SK-N-SH (cell line): Measurements from ENCODE around the gene RTP2. TPM values are rescaled to one million over a fixed set of nuclear protein-coding genes. Genes with fewer than 3 reads are reported as not detected.

Experiments
- CTCF ChIA-PET: fragments of 300-600, 350-600 bp; formaldehyde crosslinking; extraction: SDS; loops from one replicate; lab custom pipeline; 2021; lab: Yijun Ruan, JAX
- POLR2A ChIA-PET: fragments of 350-600 bp; sonication (Branson Sonifier 250); formaldehyde crosslinking; extraction: SDS; loops from one replicate; lab custom pipeline; 2020; ENCODE audit warnings: antibody characterized with exemption, inconsistent platforms; lab: Yijun Ruan, JAX
- DNase-seq: peaks from one replicate; pipeline ENCODE4 v3.0.0; 2012
- H2AFZ ChIP-seq: fragments of 200-600 bp; sonication (generic); 2 replicates; pipeline ENCODE4 v1.8.1; 2016; ENCODE audit warnings: antibody characterized with exemption, mild to moderate bottlenecking, low read depth
- H3F3A ChIP-seq: fragments of 200-600 bp; sonication (generic); replicated peaks from 2 replicates; pipeline ENCODE3; 2016; ENCODE audit warnings: antibody characterized with exemption, mild to moderate bottlenecking; ENCODE audit not compliant: insufficient read depth
- H3K27ac ChIP-seq, 2 experiments: fragments of 200-500 bp in 1 of 2; fragments of 200-600 bp in 1 of 2; sonication (Bioruptor generic) in 1 of 2; sonication (generic), shearing (Covaris generic) in 1 of 2; 2 replicates each; pipeline versions ENCODE4 v1.5.1 to v1.6.1; 2014 to 2016; ENCODE audit warnings: low read depth in 2 of 2, inconsistent platforms in 1 of 2, low read length in 1 of 2, mild to moderate bottlenecking in 1 of 2, mixed read lengths in 1 of 2
- H3K27me3 ChIP-seq: fragments of 200-600 bp; sonication (generic), shearing (Covaris generic); 2 replicates; pipeline ENCODE4 v1.6.1; 2016; ENCODE audit warnings: mixed run types; ENCODE audit not compliant: insufficient read depth
- H3K36me3 ChIP-seq, 2 experiments: fragments of 200-500 bp in 1 of 2; fragments of 200-600 bp in 1 of 2; sonication (Bioruptor generic) in 1 of 2; sonication (generic) in 1 of 2; replicated peaks in 1 of 2; 2 replicates each; pipeline versions ENCODE3 to v1.5.1; 2014 to 2016; ENCODE audit warnings: low read length in 1 of 2, mild to moderate bottlenecking in 1 of 2; ENCODE audit not compliant: insufficient read depth in 2 of 2, control insufficient read depth in 1 of 2
- H3K4me1 ChIP-seq, 2 experiments: fragments of 200-500 bp in 1 of 2; fragments of 200-600 bp in 1 of 2; sonication (Bioruptor generic) in 1 of 2; sonication (generic), shearing (Covaris generic) in 1 of 2; 2 replicates each; pipeline versions ENCODE4 v1.5.1 to v1.6.1; 2014 to 2016; ENCODE audit warnings: low read depth in 1 of 2, low read length in 1 of 2, mixed run types in 1 of 2; ENCODE audit not compliant: insufficient read depth in 2 of 2, control insufficient read depth in 1 of 2
- H3K4me2 ChIP-seq: fragments of 200-600 bp; sonication (generic), shearing (Covaris generic); 2 replicates; pipeline ENCODE4 v1.6.1; 2017; ENCODE audit warnings: mixed run types
- H3K4me3 ChIP-seq, 2 experiments: fragments of 200-500 bp in 1 of 2; fragments of 200-600 bp in 1 of 2; sonication (Bioruptor generic) in 1 of 2; sonication (generic), shearing (Covaris generic) in 1 of 2; 2 replicates each; pipeline versions ENCODE4 v1.5.1 to v1.8.1; 2014 to 2016; ENCODE audit warnings: low read depth in 2 of 2, inconsistent platforms in 1 of 2, low read length in 1 of 2, mild to moderate bottlenecking in 1 of 2, mixed read lengths in 1 of 2, moderate library complexity in 1 of 2
- H3K79me2 ChIP-seq: fragments of 200-600 bp; sonication (generic); 2 replicates; pipeline ENCODE4 v1.8.1; 2017; ENCODE audit warnings: mild to moderate bottlenecking; ENCODE audit not compliant: insufficient read depth
- H3K9ac ChIP-seq: fragments of 200-600 bp; sonication (generic); 2 replicates; pipeline ENCODE4 v1.6.1; 2017; ENCODE audit warnings: mixed run types
- H3K9me2 ChIP-seq: fragments of 200-600 bp; sonication (generic); 2 replicates; pipeline ENCODE4 v1.6.1; 2017; ENCODE audit warnings: mixed run types
- H3K9me3 ChIP-seq: fragments of 200-600 bp; sonication (generic); 2 replicates; pipeline ENCODE4 v1.6.1; 2017; ENCODE audit warnings: mixed run types, mild to moderate bottlenecking, moderate library complexity
- H4K20me1 ChIP-seq: fragments of 200-600 bp; sonication (generic); 2 replicates; pipeline ENCODE4 v1.6.1; 2017; ENCODE audit warnings: mild to moderate bottlenecking, mixed run types; ENCODE audit not compliant: insufficient read depth
- CHD2 ChIP-seq: fragments of 150-350 bp; IDR thresholded peaks from 2 replicates; pipeline ENCODE4 v1.6.1; 2018; ENCODE audit warnings: low read length; ENCODE audit not compliant: partially characterized antibody
- CTCF ChIP-seq: fragments of 200-600 bp; sonication (generic); IDR thresholded peaks from 2 replicates; pipeline ENCODE4 v1.6.1; 2017; ENCODE audit warnings: antibody characterized with exemption, mild to moderate bottlenecking, moderate library complexity
- ELF1 ChIP-seq: IDR thresholded peaks from 2 replicates; pipeline ENCODE4 v1.4.0; 2012
- EP300 ChIP-seq, 2 experiments: IDR thresholded peaks; 2 replicates each; pipeline versions ENCODE4 v1.4.0 to v1.6.1; 2012; ENCODE audit warnings: borderline replicate concordance in 1 of 2, low read depth in 1 of 2, low read length in 1 of 2
- FOSL2 ChIP-seq: IDR thresholded peaks from 2 replicates; pipeline ENCODE4 v1.4.0; 2012; ENCODE audit warnings: low read depth, mild to moderate bottlenecking, moderate library complexity, borderline replicate concordance
- GATA2 ChIP-seq: sonication (generic); formaldehyde crosslinking; IDR thresholded peaks from 2 replicates; pipeline ENCODE4 v1.5.0; 2020; ENCODE audit warnings: mild to moderate bottlenecking, missing genetic modification reagents
- JUND ChIP-seq: IDR thresholded peaks from 2 replicates; pipeline ENCODE4 v1.4.0; 2012
- MEF2A ChIP-seq: IDR thresholded peaks from 2 replicates; pipeline ENCODE4 v1.4.0; 2012; ENCODE audit warnings: low read depth, borderline replicate concordance
- MXI1 ChIP-seq: IDR thresholded peaks from 2 replicates; pipeline ENCODE4 v1.6.1; 2012; ENCODE audit warnings: mild to moderate bottlenecking, low read depth, low read length, improper control_type of control experiment
- NRF1 ChIP-seq: IDR thresholded peaks from 2 replicates; pipeline ENCODE4 v1.6.1; 2012; ENCODE audit warnings: low read depth, mild to moderate bottlenecking, low read length
- PBX3 ChIP-seq: IDR thresholded peaks from 2 replicates; pipeline ENCODE4; 2012
- RAD21 ChIP-seq: IDR thresholded peaks from 2 replicates; pipeline ENCODE4 v1.6.1; 2012; ENCODE audit warnings: mild to moderate bottlenecking, low read length
- RCOR1 ChIP-seq: fragments of 150-350 bp; IDR thresholded peaks from 2 replicates; pipeline ENCODE4 v1.6.1; 2017; ENCODE audit warnings: antibody characterized with exemption, low read length
- REST ChIP-seq: IDR thresholded peaks from 2 replicates; pipeline ENCODE4 v1.6.1; 2012; ENCODE audit warnings: mild to moderate bottlenecking, low read depth, low read length, moderate library complexity
- RFX5 ChIP-seq: IDR thresholded peaks from 2 replicates; pipeline ENCODE4 v1.6.1; 2012; ENCODE audit warnings: mild to moderate bottlenecking, improper control_type of control experiment, low read length
- RXRA ChIP-seq: IDR thresholded peaks from 2 replicates; pipeline ENCODE4 v1.4.0; 2012; ENCODE audit warnings: low read depth, mild to moderate bottlenecking, borderline replicate concordance
- TEAD4 ChIP-seq: IDR thresholded peaks from 2 replicates; pipeline ENCODE4 v1.4.0; 2012; ENCODE audit warnings: mild to moderate bottlenecking, borderline replicate concordance; ENCODE audit not compliant: insufficient read depth
- USF1 ChIP-seq: IDR thresholded peaks from 2 replicates; pipeline ENCODE4 v1.4.0; 2012; ENCODE audit warnings: low read depth, borderline replicate concordance
- USF2 ChIP-seq: fragments of 150-350 bp; IDR thresholded peaks from 2 replicates; pipeline ENCODE4 v1.6.1; 2017; ENCODE audit warnings: antibody characterized with exemption, low read length, low read depth, borderline replicate concordance
- YY1 ChIP-seq: IDR thresholded peaks from 2 replicates; pipeline ENCODE4 v1.4.0; 2012; ENCODE audit warnings: low read depth, mild to moderate bottlenecking
- WGBS: methylation state at CpG from one replicate; pipeline ENCODE4 v1.1.6; 2017; ENCODE audit warnings: low lambda C conversion rate; 5-methylcytosine and 5-hydroxymethylcytosine counted together
- polyA plus RNA-seq, 3 experiments: library from polyadenylated mRNA; depleted of rRNA; stranded (reverse); fragments of >200 nt; gene quantifications; 2 replicates each; pipeline ENCODE4 v1.2.3, GENCODE V29; 2012

The RTP2 gene
- polyA plus RNA-seq, 1 of the 3 experiments (the other 2 are of a cell fraction) = 0.07 TPM

GRCh38 chr3:187662848-187663409 lies 39.4 kb downstream of the RTP2 start:
- CTCF ChIA-PET = interaction anchor here (4.5 kb wide), 1 partner anchor 16 kb away, joined by 27 read pairs; no protein-coding TSS in a partner anchor
- 10% methylated on average over 5 of the region's 5 CpGs for WGBS
- no peaks in the 10 kb centered on the region for H3K36me3 ChIP-seq

GRCh38 chr3:187661267-187661666 lies 41.1 kb downstream of the RTP2 start:
- no peak overlapping the region for H3K9ac ChIP-seq
- no peaks in the 10 kb centered on the region for H3K4me1 ChIP-seq
- no peaks in the 10 kb centered on the region for H3K79me2 ChIP-seq
- H3K27me3 ChIP-seq = no peaks in the 10 kb centered on the region
- no peaks in the 10 kb centered on the region for H3K9me2 ChIP-seq
- no peak overlapping the region for H3K4me3 ChIP-seq
- H2AFZ ChIP-seq = no peak overlapping the region
- no peak overlapping the region for H3K27ac ChIP-seq
- POLR2A ChIA-PET = no interaction called here
- H3K36me3 ChIP-seq = no peaks in the 10 kb centered on the region
- no peak for DNase-seq
- CTCF ChIA-PET = interaction anchor here (4.5 kb wide), 1 partner anchor 18 kb away, joined by 27 read pairs; no protein-coding TSS in a partner anchor
- H4K20me1 ChIP-seq = no peaks in the 10 kb centered on the region
- no peaks in the 10 kb centered on the region for H3K9me3 ChIP-seq
- H3K4me2 ChIP-seq = no peak overlapping the region
- no peaks in the 10 kb centered on the region for H3F3A ChIP-seq
- TF ChIP-seq REST = no peak
- no peak for TF ChIP-seq USF2
- TF ChIP-seq CTCF = no peak
- no peak for TF ChIP-seq RCOR1
- TF ChIP-seq NRF1 = no peak
- TF ChIP-seq MXI1 = no peak
- TF ChIP-seq FOSL2 = no peak
- TF ChIP-seq YY1 = no peak
- TF ChIP-seq GATA2 (CRISPR knock-in tag) = no peak
- TF ChIP-seq JUND = no peak

More at GRCh38 chr3:187662848-187663409, 39.4 kb downstream of the RTP2 start:
- Histone ChIP-seq H3K4me2 (no peak overlapping the region), H4K20me1 (no peaks in the 10 kb centered on the region), H3K9ac (no peak overlapping the region), H3F3A (no peaks in the 10 kb centered on the region), H3K4me3 (no peak overlapping the region), H3K9me2 (no peaks in the 10 kb centered on the region), H3K27me3 (no peaks in the 10 kb centered on the region), H3K27ac (no peak overlapping the region), H3K79me2 (no peaks in the 10 kb centered on the region), H2AFZ (no peak overlapping the region), H3K4me1 (no peaks in the 10 kb centered on the region), H3K9me3 (no peaks in the 10 kb centered on the region)
- no peak for DNase-seq
- POLR2A ChIA-PET = no interaction called here
- no peak for TF ChIP-seq USF1
- TF ChIP-seq CHD2 = no peak
- no peak for TF ChIP-seq FOSL2
- TF ChIP-seq RXRA = no peak
- TF ChIP-seq RFX5 = no peak
- no peak for TF ChIP-seq RCOR1
- no peak for TF ChIP-seq PBX3
- TF ChIP-seq ELF1 = no peak
- TF ChIP-seq EP300 (IDR thresholded peaks at IDR 0.05; ENCODE audit: borderline replicate concordance in 1 of 2, low read depth in 1 of 2, low read length in 1 of 2) = no peak
- TF ChIP-seq RAD21 = no peak
- TF ChIP-seq TEAD4 = no peak
- TF ChIP-seq MXI1 = no peak
- TF ChIP-seq JUND = no peak
- no peak for TF ChIP-seq MEF2A
